Measurements from ENCODE around the gene MEIG1. TPM values are rescaled to one million over a fixed set of nuclear protein-coding genes. Genes with fewer than 3 reads are reported as not detected.

The MEIG1 gene
- total RNA-seq, 4 donors from 2014 or later, result not detected

DNA sequence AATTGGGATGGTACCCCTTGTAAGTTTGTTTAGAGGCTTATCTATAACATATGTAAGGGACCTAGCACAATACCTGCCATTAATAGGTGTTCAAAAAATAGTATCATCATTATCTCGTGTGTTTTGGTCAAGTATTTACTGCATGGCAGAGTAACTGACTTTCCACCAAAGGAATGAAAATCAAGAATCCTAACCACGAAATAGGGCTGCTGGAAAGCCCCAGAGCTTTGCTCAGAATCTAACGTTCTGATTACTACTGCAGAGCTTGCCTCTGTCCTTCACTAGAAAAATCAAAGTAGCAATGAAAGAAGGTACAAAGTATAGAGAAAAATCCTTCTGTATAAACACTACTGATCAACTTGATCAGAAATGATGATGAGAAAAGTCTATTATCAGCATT is 40.2 kb upstream of the MEIG1 start:
- no peak for DNase-seq (ENCODE audit: low spot score in 2 of 2)
- Histone ChIP-seq H3K4me3 (no peak overlapping the region), H3K36me3 (peaks cover 92% of the 10 kb centered on the region), H3K4me1 (no peaks in the 10 kb centered on the region), H3K27ac (no peak overlapping the region), H3K9me3 (no peaks in the 10 kb centered on the region), H3K27me3 (no peaks in the 10 kb centered on the region)
- 85% methylated on average over 3 of the region's 3 CpGs for WGBS
- no peak for TF ChIP-seq POLR2A (IDR thresholded peaks at IDR 0.05)
- no peak for TF ChIP-seq EP300 (IDR thresholded peaks at IDR 0.05)
- no peak for TF ChIP-seq POLR2AphosphoS5 (IDR thresholded peaks at IDR 0.05)
- TF ChIP-seq, protein P1, sequence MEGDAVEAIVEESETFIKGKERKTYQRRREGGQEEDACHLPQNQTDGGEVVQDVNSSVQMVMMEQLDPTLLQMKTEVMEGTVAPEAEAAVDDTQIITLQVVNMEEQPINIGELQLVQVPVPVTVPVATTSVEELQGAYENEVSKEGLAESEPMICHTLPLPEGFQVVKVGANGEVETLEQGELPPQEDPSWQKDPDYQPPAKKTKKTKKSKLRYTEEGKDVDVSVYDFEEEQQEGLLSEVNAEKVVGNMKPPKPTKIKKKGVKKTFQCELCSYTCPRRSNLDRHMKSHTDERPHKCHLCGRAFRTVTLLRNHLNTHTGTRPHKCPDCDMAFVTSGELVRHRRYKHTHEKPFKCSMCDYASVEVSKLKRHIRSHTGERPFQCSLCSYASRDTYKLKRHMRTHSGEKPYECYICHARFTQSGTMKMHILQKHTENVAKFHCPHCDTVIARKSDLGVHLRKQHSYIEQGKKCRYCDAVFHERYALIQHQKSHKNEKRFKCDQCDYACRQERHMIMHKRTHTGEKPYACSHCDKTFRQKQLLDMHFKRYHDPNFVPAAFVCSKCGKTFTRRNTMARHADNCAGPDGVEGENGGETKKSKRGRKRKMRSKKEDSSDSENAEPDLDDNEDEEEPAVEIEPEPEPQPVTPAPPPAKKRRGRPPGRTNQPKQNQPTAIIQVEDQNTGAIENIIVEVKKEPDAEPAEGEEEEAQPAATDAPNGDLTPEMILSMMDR (IDR thresholded peaks at IDR 0.05), result no peak

DNA sequence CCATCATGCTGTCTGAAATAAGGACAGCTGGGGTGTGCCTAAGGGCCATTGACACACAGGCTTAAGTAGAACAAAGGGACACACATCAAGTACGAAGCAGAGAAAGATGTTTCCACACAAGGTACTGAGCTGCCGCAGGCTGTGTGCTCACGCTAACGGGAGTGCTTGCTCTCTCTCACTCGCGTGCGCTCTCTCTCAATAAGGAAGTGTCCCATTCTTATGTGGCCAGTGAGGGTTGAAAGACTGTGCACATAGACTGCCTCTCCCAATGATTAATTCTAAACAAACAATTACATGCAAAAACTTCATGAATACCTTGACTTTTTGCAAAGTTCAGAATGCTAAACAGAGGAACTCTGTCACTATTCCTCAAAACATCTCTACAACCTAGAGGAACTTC is 35.2 kb upstream of the MEIG1 start:
- Histone ChIP-seq H3K9me3 (no peaks in the 10 kb centered on the region), H3K4me3 (no peak overlapping the region), H3K36me3 (peaks cover 96% of the 10 kb centered on the region), H3K4me1 (no peaks in the 10 kb centered on the region), H3K27me3 (no peaks in the 10 kb centered on the region), H3K27ac (no peak overlapping the region)
- TF ChIP-seq, protein P1 (IDR thresholded peaks at IDR 0.05), result no peak
- TF ChIP-seq POLR2AphosphoS5 (IDR thresholded peaks at IDR 0.05), result no peak
- WGBS, result 100% methylated on average over 7 of the region's 7 CpGs
- DNase-seq (ENCODE audit: low spot score in 2 of 2), result no peak

DNA sequence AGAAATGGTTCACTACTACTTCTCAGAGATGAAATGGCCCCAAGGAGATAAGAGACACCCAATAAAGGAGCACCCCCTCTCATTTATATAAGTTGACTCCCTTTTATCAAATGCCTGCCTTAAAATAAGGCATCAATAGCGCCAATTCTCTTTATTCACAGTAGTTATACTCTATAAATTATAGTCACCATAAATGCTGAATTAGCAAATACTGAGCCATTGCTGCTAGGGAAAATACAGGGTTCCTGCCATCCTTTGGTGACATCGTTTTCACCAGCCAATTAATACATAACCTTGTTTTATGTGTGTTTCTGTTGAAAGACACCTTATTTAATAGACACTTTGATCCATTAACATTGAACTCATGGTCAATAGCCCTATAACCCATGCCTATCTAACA is 33.9 kb upstream of the MEIG1 start:
- H3K4me3 ChIP-seq, result no peak overlapping the region
- no peak overlapping the region for H3K27ac ChIP-seq
- H3K4me1 ChIP-seq, result no peaks in the 10 kb centered on the region
- no peaks in the 10 kb centered on the region for H3K9me3 ChIP-seq
- H3K36me3 ChIP-seq, result peaks cover 96% of the 10 kb centered on the region
- TF ChIP-seq, protein P1 (IDR thresholded peaks at IDR 0.05), result no peak
- TF ChIP-seq POLR2A (IDR thresholded peaks at IDR 0.05) (no peak), POLR2AphosphoS5 (IDR thresholded peaks at IDR 0.05) (no peak)
- 97% methylated on average over 2 of the region's 2 CpGs for WGBS
- no peaks in the 10 kb centered on the region for H3K27me3 ChIP-seq
- DNase-seq (ENCODE audit: low spot score in 2 of 2), result no peak

DNA sequence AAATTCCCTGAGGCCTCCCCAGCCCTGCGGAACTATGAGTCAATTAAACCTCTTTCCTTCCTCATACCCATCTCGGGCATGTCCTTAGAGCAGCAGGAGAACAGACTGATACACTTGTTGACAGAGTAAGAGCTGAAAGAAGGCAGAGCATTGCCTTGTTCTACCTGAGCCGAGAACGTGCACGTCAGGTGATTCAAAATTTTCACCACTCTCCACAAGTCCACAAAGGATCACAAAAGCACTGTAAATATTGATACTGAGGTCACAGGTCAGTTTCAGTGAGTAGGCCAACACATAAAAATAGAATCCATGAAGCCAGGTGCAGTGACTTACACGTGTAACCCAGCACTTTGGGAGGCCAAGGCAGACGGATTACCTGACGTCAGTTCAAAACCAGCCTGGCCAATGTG is 33.1 kb upstream of the MEIG1 start:
- H3K36me3 ChIP-seq, result peaks cover 94% of the 10 kb centered on the region
- H3K27me3 ChIP-seq, result no peaks in the 10 kb centered on the region
- no peak overlapping the region for H3K27ac ChIP-seq
- 93% methylated on average over 8 of the region's 8 CpGs for WGBS
- H3K4me3 ChIP-seq, result no peak overlapping the region
- no peak for TF ChIP-seq POLR2A (IDR thresholded peaks at IDR 0.05)
- no peak for TF ChIP-seq POLR2AphosphoS5 (IDR thresholded peaks at IDR 0.05)
- TF ChIP-seq, protein P1 (IDR thresholded peaks at IDR 0.05), result no peak
- no peak for TF ChIP-seq EP300 (IDR thresholded peaks at IDR 0.05)
- no peaks in the 10 kb centered on the region for H3K4me1 ChIP-seq
- no peaks in the 10 kb centered on the region for H3K9me3 ChIP-seq
- no peak for DNase-seq (ENCODE audit: low spot score in 2 of 2)

DNA sequence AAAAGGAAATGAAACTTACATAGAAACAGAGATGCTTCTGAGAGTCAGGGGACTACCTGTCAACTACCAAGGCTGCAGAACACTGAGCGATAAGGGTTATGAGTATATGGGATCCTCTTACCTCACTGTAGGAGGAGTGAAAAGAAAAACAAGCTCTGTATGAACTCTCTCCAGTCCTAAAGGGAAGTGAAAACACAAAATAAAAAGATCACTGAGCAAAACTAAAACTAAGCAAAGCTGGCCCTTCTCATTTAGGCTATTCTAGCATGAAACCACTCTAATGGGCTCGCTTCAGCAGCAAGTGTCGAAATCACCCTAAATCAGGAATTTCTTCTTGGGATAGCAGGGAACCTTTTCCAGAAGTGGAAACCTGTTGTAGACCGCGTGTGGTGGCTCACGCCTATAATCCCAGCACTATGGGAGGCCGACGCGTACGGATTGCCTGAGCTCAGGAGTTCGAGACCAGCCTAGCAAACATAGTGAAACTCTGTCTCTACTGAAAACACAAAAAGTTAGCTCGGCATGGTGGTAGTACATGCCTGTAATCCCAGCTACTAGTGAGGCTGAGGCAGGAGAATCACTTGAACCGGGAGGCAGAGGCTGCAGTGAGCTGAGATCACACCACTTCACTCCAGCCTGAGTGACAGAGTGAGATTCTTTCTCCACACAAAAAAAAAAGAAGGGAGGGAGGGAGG is 32.3 kb upstream of the MEIG1 start:
- H3K9me3 ChIP-seq, result no peaks in the 10 kb centered on the region
- H3K4me1 ChIP-seq, result no peaks in the 10 kb centered on the region
- H3K27me3 ChIP-seq, result no peaks in the 10 kb centered on the region
- H3K27ac ChIP-seq, result no peak overlapping the region
- 92% methylated on average over 13 of the region's 13 CpGs for WGBS
- no peak for DNase-seq (ENCODE audit: low spot score in 2 of 2)
- peaks cover 94% of the 10 kb centered on the region for H3K36me3 ChIP-seq
- H3K4me3 ChIP-seq, result no peak overlapping the region
- TF ChIP-seq POLR2A (IDR thresholded peaks at IDR 0.05) (no peak), POLR2AphosphoS5 (IDR thresholded peaks at IDR 0.05) (no peak), EP300 (IDR thresholded peaks at IDR 0.05) (no peak)
- TF ChIP-seq, protein P1 (IDR thresholded peaks at IDR 0.05), result no peak
